Cardiac muscle cell (in vitro differentiated cells and primary cell): ENCODE measurements around the gene RBM20. TPM values are rescaled to one million over a fixed set of nuclear protein-coding genes. Genes with fewer than 3 reads are reported as not detected.

ENCODE experiments used
- DNase-seq, 2 donors: peaks; one replicate each; pipeline versions ENCODE4 v3.0.0 to v3.0.0-alpha.2; 2010 to 2017; ENCODE audit warnings: low read depth in 1 of 2, low spot score in 1 of 2
- H3K27ac ChIP-seq: fragments of 200-600 bp; sonication (generic); 2 replicates; pipeline ENCODE4 v1.5.1; 2016
- H3K27me3 ChIP-seq: fragments of 200-600 bp; sonication (generic); 2 replicates; pipeline ENCODE4 v1.6.0; 2016; ENCODE audit warnings: control low read depth
- H3K36me3 ChIP-seq: fragments of 200-600 bp; sonication (generic); 2 replicates; pipeline ENCODE4 v1.5.1; 2016; ENCODE audit warnings: control low read depth
- H3K4me1 ChIP-seq: fragments of 200-600 bp; sonication (generic); 2 replicates; pipeline ENCODE4 v1.8.1; 2017; ENCODE audit warnings: low read depth, mild to moderate bottlenecking, mixed run types
- H3K4me3 ChIP-seq: fragments of 200-600 bp; sonication (generic); 2 replicates; pipeline ENCODE4 v1.5.1; 2016; ENCODE audit warnings: mild to moderate bottlenecking
- H3K9me3 ChIP-seq: fragments of 200-600 bp; sonication (generic); 2 replicates; pipeline ENCODE4 v1.5.1; 2017; ENCODE audit warnings: low read depth, mild to moderate bottlenecking, control low read depth
- polyA plus RNA-seq: library from polyadenylated mRNA; unstranded; fragments of >200 nt; fragmentation: Nextera tagmentation; extraction: Ambion mirVana; gene quantifications from 2 replicates; pipeline ENCODE4 v1.2.1, GENCODE V29; 2016
- total RNA-seq: library from RNA; depleted of rRNA; stranded (reverse); fragments of >200 nt; gene quantifications from 2 replicates; pipeline ENCODE4 v1.2.3, GENCODE V29; 2016
- TF ChIP-seq, protein P1 (sequence below): IDR thresholded peaks from 2 replicates; pipeline ENCODE4 v1.5.1; 2012; ENCODE audit warnings: low read depth, mild to moderate bottlenecking, low read length

Gene RBM20
- total and polyA plus RNA-seq, 2 experiments from 2014 or later = 19.2 to 28.5 TPM

DNA sequence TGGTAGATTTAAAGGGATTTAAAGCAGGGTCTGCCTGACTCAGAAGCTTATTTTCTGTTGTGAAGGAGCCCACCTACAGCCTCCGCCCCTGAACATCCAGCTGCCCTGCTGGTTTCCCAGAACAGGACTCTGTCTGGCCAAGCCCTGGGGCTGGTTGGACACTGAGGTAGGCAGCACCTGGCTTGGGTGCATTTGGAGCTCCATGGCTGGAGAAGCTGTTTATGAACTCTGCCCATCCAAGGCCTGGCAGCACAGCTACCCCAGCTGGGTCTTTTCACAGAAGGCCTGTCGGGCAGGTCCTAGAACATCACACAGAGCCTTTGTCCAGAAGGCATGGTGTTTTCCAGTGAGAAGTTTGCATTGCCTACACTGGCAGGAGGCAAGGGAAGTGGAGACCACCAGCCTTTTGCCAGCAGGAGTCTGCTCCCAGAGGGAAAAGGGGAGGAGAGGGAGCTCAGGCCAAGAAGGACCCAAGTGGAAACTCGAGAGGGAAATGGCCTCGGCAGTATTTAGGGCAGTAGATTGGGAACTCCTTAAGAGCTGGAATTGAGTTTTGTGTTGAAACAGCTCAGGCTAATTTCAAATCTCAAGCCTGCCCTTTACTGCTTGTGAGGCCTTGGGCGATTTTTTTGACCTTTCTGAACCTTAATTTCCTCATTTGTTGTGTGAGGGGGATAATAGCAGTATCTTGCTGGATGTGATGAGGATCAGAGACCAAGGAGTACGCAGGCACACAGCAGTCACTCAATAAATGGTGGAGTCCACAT, 215.3 kb downstream of the RBM20 start:
- TF ChIP-seq, protein P1, sequence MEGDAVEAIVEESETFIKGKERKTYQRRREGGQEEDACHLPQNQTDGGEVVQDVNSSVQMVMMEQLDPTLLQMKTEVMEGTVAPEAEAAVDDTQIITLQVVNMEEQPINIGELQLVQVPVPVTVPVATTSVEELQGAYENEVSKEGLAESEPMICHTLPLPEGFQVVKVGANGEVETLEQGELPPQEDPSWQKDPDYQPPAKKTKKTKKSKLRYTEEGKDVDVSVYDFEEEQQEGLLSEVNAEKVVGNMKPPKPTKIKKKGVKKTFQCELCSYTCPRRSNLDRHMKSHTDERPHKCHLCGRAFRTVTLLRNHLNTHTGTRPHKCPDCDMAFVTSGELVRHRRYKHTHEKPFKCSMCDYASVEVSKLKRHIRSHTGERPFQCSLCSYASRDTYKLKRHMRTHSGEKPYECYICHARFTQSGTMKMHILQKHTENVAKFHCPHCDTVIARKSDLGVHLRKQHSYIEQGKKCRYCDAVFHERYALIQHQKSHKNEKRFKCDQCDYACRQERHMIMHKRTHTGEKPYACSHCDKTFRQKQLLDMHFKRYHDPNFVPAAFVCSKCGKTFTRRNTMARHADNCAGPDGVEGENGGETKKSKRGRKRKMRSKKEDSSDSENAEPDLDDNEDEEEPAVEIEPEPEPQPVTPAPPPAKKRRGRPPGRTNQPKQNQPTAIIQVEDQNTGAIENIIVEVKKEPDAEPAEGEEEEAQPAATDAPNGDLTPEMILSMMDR = no peak
- H3K27me3 ChIP-seq = no peaks in the 10 kb centered on the region
- H3K4me1 ChIP-seq = peaks cover 19% of the 10 kb centered on the region
- peak overlapping the region; percentile 44 for H3K27ac ChIP-seq
- no peaks in the 10 kb centered on the region for H3K9me3 ChIP-seq
- no peak for DNase-seq
- H3K36me3 ChIP-seq = no peaks in the 10 kb centered on the region
- H3K4me3 ChIP-seq = no peak overlapping the region

DNA sequence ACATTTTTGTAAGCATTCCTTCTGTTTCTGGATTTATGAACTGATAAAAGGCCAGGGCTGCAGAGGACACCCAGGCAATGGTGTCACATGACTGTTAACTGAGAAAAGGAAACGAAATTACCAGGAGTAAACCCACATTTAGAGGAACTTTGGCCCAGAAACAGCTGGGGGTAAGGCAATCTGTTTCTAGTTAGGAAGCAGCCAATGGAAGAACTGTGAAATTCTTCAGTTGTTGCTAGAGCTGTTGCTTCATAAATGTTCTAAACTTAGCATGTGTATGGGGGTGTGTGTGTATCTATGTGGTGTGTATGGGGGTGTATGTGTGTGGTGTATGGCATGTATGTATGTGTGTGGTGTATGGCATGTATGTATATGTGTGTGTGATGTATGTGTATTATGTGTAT, 215.8 kb downstream of the RBM20 start:
- Histone ChIP-seq H3K36me3 (no peaks in the 10 kb centered on the region), H3K9me3 (no peaks in the 10 kb centered on the region), H3K4me3 (no peak overlapping the region), H3K4me1 (peaks cover 25% of the 10 kb centered on the region), H3K27ac (peak overlapping the region; percentile 44), H3K27me3 (no peaks in the 10 kb centered on the region)
- TF ChIP-seq, protein P1 = no peak
- peak in 1 of 2 donors; percentile 92 for DNase-seq

DNA sequence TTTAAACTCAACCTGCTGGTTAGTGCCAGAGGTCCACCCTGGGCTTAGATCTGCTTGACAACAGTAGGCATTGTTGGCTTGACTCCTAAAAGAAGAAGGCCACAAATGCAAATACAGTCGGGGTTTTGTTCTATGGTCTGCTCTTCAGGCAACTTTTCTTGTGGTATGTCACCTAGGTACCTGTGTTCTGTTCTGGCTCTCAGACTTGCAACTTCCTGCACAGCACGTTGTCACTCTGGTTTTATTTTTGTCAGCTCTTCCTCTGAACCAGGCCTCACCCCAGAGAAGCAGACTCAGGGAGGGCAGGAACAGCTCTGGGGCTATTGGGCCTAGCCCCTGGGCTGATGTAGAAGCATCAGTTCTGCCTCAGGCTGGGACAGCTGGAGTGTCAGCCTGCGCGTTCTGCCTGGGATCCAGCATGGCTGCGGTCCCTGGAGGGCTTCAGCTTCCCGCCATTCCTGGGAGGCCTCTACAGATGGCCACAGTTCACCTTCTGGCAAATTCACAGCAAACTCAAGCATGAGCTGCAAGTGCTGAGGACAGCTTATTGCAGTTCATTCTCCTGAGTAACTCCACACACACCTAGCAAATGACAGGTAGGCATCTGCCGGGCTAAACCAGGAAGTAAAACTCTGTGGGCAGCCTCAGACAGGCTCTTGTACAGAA, 216.6 kb downstream of the RBM20 start:
- H3K9me3 ChIP-seq = no peaks in the 10 kb centered on the region
- no peak for DNase-seq
- H3K27me3 ChIP-seq = no peaks in the 10 kb centered on the region
- TF ChIP-seq, protein P1 = no peak
- H3K4me1 ChIP-seq = peaks cover 29% of the 10 kb centered on the region
- peak overlapping the region; percentile 44 for H3K27ac ChIP-seq
- H3K4me3 ChIP-seq = no peak overlapping the region
- H3K36me3 ChIP-seq = no peaks in the 10 kb centered on the region

DNA sequence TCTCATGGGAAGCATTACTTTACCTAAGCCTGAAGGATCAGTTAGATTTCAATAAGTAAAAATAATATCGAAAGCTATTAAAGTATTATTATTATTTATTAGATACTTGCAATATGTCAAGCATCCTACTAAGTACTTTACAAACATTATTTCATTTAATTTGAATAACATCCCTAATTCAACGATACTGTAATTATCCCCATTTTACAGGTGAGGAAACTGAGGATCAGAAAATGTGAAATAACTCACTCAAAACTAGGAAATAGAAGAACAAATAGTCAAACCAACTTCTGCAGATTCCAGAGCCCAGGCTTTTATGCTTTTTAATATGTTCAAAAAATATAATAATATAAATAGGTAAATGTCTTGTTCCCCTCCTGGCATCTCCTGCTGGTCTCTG, 217.3 kb downstream of the RBM20 start:
- Histone ChIP-seq H3K4me1 (peaks cover 29% of the 10 kb centered on the region), H3K27me3 (no peaks in the 10 kb centered on the region), H3K9me3 (no peaks in the 10 kb centered on the region), H3K36me3 (no peaks in the 10 kb centered on the region), H3K27ac (no peak overlapping the region), H3K4me3 (no peak overlapping the region)
- TF ChIP-seq, protein P1 = no peak
- DNase-seq = no peak

DNA sequence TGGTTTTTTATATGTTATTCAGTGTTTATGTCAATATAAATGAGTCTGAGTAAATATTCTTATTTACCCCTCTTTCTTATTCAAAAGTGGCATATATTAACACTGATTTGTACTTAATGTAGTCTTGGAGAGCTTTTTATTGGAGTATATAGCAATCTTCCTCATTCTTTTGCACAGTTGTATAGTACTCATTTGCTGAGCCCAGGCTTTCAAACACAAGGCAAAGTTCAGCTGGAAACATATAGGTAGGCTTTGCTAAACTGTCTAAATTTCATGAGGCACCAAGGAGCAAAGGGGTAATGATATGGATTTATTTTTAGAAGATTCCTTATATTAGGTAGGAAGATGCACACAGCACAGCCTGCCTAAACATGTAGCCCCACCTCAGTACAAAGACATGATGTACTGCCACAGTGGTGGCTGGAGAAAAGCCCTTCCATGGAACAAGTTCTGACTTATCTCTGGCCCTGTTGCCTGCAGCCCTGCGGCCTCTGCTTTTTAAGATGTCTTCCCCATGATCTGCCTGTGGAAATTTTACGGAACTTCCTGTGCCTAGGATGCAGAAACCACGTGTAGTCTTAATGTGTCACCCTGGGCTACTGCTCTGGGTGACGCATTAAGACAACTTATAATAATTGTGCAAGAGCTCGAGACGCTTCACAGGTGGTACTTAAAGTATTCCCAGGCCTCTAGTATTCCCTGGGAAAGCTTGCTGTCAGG, 218.0 kb downstream of the RBM20 start:
- TF ChIP-seq, protein P1 = no peak
- H3K36me3 ChIP-seq = no peaks in the 10 kb centered on the region
- peaks cover 28% of the 10 kb centered on the region for H3K4me1 ChIP-seq
- no peaks in the 10 kb centered on the region for H3K9me3 ChIP-seq
- H3K4me3 ChIP-seq = no peak overlapping the region
- H3K27me3 ChIP-seq = no peaks in the 10 kb centered on the region
- no peak for DNase-seq
- no peak overlapping the region for H3K27ac ChIP-seq
